ENCODE data around the gene SGIP1.
"Not testable (repeated sequence)": the region's sequence is repeated elsewhere in the genome, so short reads cannot be mapped to it uniquely, and the experiment has no call there.

SGIP1 gene

GRCh38 chr1:66682106-66682505 lies 148.2 kb downstream of the SGIP1 start:
- no peak for DNase-seq (ENCODE audit: low spot score)

- no peak for DNase-seq (ENCODE audit: low spot score)
Measured at GRCh38 chr1:66684353-66684752, 150.4 kb downstream of the SGIP1 start.

GRCh38 chr1:66685265-66685664 lies 151.3 kb downstream of the SGIP1 start:
- DNase-seq (ENCODE audit: low spot score): no peak

GRCh38 chr1:66685670-66686069 lies 151.7 kb downstream of the SGIP1 start:
- DNase-seq (ENCODE audit: low spot score): no peak

- no peak for DNase-seq (ENCODE audit: low spot score)
Measured at GRCh38 chr1:66686406-66686805, 152.5 kb downstream of the SGIP1 start.

- no peak for DNase-seq (ENCODE audit: low spot score)
Measured at GRCh38 chr1:66687358-66687757, 153.4 kb downstream of the SGIP1 start.

GRCh38 chr1:66690666-66691381 lies 156.9 kb downstream of the SGIP1 start:
- no peak for DNase-seq (ENCODE audit: low spot score)

GRCh38 chr1:66692681-66693080 lies 158.7 kb downstream of the SGIP1 start:
- DNase-seq (ENCODE audit: low spot score): no peak

- DNase-seq (ENCODE audit: low spot score): no peak
Measured at GRCh38 chr1:66693856-66694255, 159.9 kb downstream of the SGIP1 start.

- DNase-seq (ENCODE audit: low spot score): no peak
Measured at GRCh38 chr1:66695116-66695515, 161.2 kb downstream of the SGIP1 start.

GRCh38 chr1:66696771-66697170 lies 162.8 kb downstream of the SGIP1 start:
- DNase-seq (ENCODE audit: low spot score): no peak

- no peak for DNase-seq (ENCODE audit: low spot score)
Measured at GRCh38 chr1:66699213-66699612, 165.3 kb downstream of the SGIP1 start.

- no peak for DNase-seq (ENCODE audit: low spot score)
Measured at GRCh38 chr1:66704177-66704875, 170.4 kb downstream of the SGIP1 start.

GRCh38 chr1:66705110-66705509 lies 171.2 kb downstream of the SGIP1 start:
- DNase-seq (ENCODE audit: low spot score): no peak

GRCh38 chr1:66711420-66711819 lies 177.5 kb downstream of the SGIP1 start:
- no peak for DNase-seq (ENCODE audit: low spot score)

- DNase-seq (ENCODE audit: low spot score): no peak
Measured at GRCh38 chr1:66712839-66713238, 178.9 kb downstream of the SGIP1 start.

GRCh38 chr1:66723985-66724384 lies 190.0 kb downstream of the SGIP1 start:
- no peak for DNase-seq (ENCODE audit: low spot score)

GRCh38 chr1:66725885-66726665 lies 192.1 kb downstream of the SGIP1 start:
- DNase-seq (ENCODE audit: low spot score): no peak

GRCh38 chr1:66728021-66728420 lies 194.1 kb downstream of the SGIP1 start:
- no peak for DNase-seq (ENCODE audit: low spot score)

GRCh38 chr1:66728716-66729115 lies 194.8 kb downstream of the SGIP1 start:
- not testable (repeated sequence) for DNase-seq (ENCODE audit: low spot score)

- DNase-seq (ENCODE audit: low spot score): no peak
Measured at GRCh38 chr1:66729119-66729518, 195.2 kb downstream of the SGIP1 start.

- no peak for DNase-seq (ENCODE audit: low spot score)
Measured at GRCh38 chr1:66729523-66729922, 195.6 kb downstream of the SGIP1 start.

- no peak for DNase-seq (ENCODE audit: low spot score)
Measured at GRCh38 chr1:66730462-66730861, 196.5 kb downstream of the SGIP1 start.

Data from HuH-7.5 (cell line).